SU-DHL-6 (cell line): ENCODE measurements around the gene ELMO2.

Experiments used
- CTCF ChIP-seq: fragments of 200-600 bp; sonication (generic); IDR thresholded peaks from one replicate; pipeline ENCODE4 v1.5.1; 2017; ENCODE audit warnings: antibody characterized with exemption, mild to moderate bottlenecking, low read length, moderate library complexity; ENCODE audit not compliant: insufficient read depth, poor library complexity, severe bottlenecking
- EZH2phosphoT487 ChIP-seq: fragments of 200-600 bp; sonication (generic), shearing (Covaris generic); conservative IDR thresholded peaks from 2 replicates; pipeline ENCODE4 v1.6.1; 2018; ENCODE audit warnings: mild to moderate bottlenecking, antibody characterized with exemption, low read length, moderate library complexity, mixed read lengths

GRCh38 chr20:46374383-46374782 lies 32.0 kb downstream of the ELMO2 start:
- TF ChIP-seq CTCF (no peak), EZH2phosphoT487 (no peak)
